Gastroesophageal sphincter (tissue), 4 donors: ENCODE data around the gene PID1. TPM values are rescaled to one million over a fixed set of nuclear protein-coding genes. Genes with fewer than 3 reads are reported as not detected.

Source experiments
- ATAC-seq: fragments of 150-250 bp; one replicate; pipeline ENCODE4 v1.9.1; 2016; ENCODE audit warnings: mild to moderate bottlenecking, moderate library complexity
- H3K27ac ChIP-seq, 4 donors: fragments of 200-600 bp; sonication (generic) in 3 of 4; 1 replicate in 3 of 4; 2 replicates in 1 of 4; pipeline ENCODE4 v1.5.1; 2016 to 2019
- H3K27me3 ChIP-seq: fragments of 200-600 bp; sonication (generic); one replicate; pipeline ENCODE4 v1.5.1; 2019
- H3K36me3 ChIP-seq, 2 donors: fragments of 200-600 bp; sonication (generic); one replicate each; pipeline ENCODE4 v1.5.1; 2019; ENCODE audit warnings: control low read depth in 1 of 2
- H3K4me1 ChIP-seq, 3 donors: fragments of 200-600 bp; sonication (generic); 1 replicate in 2 of 3; 2 replicates in 1 of 3; pipeline ENCODE4 v1.5.1; 2016 to 2019; ENCODE audit warnings: control low read depth in 2 of 3
- H3K4me3 ChIP-seq, 2 donors: fragments of 200-600 bp; sonication (generic); one replicate each; pipeline ENCODE4 v1.5.1; 2019; ENCODE audit warnings: mild to moderate bottlenecking in 1 of 2, moderate library complexity in 1 of 2
- H3K9me3 ChIP-seq, 3 donors: fragments of 200-600 bp; sonication (generic); one replicate each; pipeline ENCODE4 v1.5.1; 2017 to 2019; ENCODE audit warnings: control low read depth in 2 of 3
- CTCF ChIP-seq, 4 experiments: fragments of 200-600 bp in 2 of 4; fragments of 450-650 bp in 2 of 4; sonication (generic) in 1 of 4; IDR thresholded peaks; one replicate each; pipeline ENCODE4 v1.5.1; 2017 to 2019; ENCODE audit warnings: antibody characterized with exemption in 4 of 4, mild to moderate bottlenecking in 2 of 4, moderate library complexity in 2 of 4
- EP300 ChIP-seq: sonication (generic); formaldehyde crosslinking; IDR thresholded peaks from one replicate; pipeline ENCODE4 v1.6.1; 2017; ENCODE audit warnings: antibody characterized with exemption, mild to moderate bottlenecking
- POLR2A ChIP-seq, 2 donors: fragments of 450-650 bp; IDR thresholded peaks; one replicate each; pipeline ENCODE4 v1.6.1; 2017; ENCODE audit warnings: antibody characterized with exemption in 2 of 2, mild to moderate bottlenecking in 2 of 2, moderate library complexity in 1 of 2
- POLR2AphosphoS5 ChIP-seq: sonication (generic); formaldehyde crosslinking; IDR thresholded peaks from one replicate; pipeline ENCODE4 v1.6.1; 2017; ENCODE audit warnings: antibody characterized with exemption
- WGBS, 2 donors: methylation state at CpG; one replicate each; pipeline ENCODE4 v1.1.5; 2018; ENCODE audit warnings: low coverage in 1 of 2; 5-methylcytosine and 5-hydroxymethylcytosine counted together
- total RNA-seq, 4 donors: library from RNA; depleted of rRNA; stranded (reverse); fragments of >200 nt; gene quantifications; one replicate each; pipeline ENCODE4 v1.1.0, GENCODE V29; 2016

PID1 gene
- total RNA-seq, 4 donors from 2014 or later, result 34.4 to 62.4 (median 54.9) TPM

GRCh38 chr2:229221641-229222040, 49.4 kb downstream of the PID1 start:
- ATAC-seq, result no peak
- Histone ChIP-seq H3K9me3 (peaks cover 0 to 5% (median 0%) of the 10 kb centered on the region in 3 donors), H3K4me3 (no peak overlapping the region), H3K4me1 (no peaks in the 10 kb centered on the region), H3K27ac (no peak overlapping the region), H3K27me3 (no peaks in the 10 kb centered on the region), H3K36me3 (no peaks in the 10 kb centered on the region)
- 75 to 100% methylated on average over 1 to 3 of the region's 3 CpGs for WGBS, 2 donors
- TF ChIP-seq EP300 (no peak), POLR2AphosphoS5 (no peak), POLR2A (IDR thresholded peaks at IDR 0.05) (no peak), CTCF (IDR thresholded peaks at IDR 0.05) (no peak)

- H3K9me3 ChIP-seq, result peaks cover 0 to 5% (median 0%) of the 10 kb centered on the region in 3 donors
- H3K4me1 ChIP-seq, result no peaks in the 10 kb centered on the region
- H3K4me3 ChIP-seq, result no peak overlapping the region
- H3K27ac ChIP-seq, result no peak overlapping the region
- no peak for ATAC-seq
- TF ChIP-seq POLR2A (IDR thresholded peaks at IDR 0.05) (no peak), POLR2AphosphoS5 (no peak), CTCF (IDR thresholded peaks at IDR 0.05) (no peak), EP300 (no peak)
- 63 to 73% methylated on average over 2 to 3 of the region's 4 CpGs for WGBS, 2 donors
- no peaks in the 10 kb centered on the region for H3K27me3 ChIP-seq
- H3K36me3 ChIP-seq, result no peaks in the 10 kb centered on the region
Measured at GRCh38 chr2:229220254-229220653, 50.8 kb downstream of the PID1 start.

DNA sequence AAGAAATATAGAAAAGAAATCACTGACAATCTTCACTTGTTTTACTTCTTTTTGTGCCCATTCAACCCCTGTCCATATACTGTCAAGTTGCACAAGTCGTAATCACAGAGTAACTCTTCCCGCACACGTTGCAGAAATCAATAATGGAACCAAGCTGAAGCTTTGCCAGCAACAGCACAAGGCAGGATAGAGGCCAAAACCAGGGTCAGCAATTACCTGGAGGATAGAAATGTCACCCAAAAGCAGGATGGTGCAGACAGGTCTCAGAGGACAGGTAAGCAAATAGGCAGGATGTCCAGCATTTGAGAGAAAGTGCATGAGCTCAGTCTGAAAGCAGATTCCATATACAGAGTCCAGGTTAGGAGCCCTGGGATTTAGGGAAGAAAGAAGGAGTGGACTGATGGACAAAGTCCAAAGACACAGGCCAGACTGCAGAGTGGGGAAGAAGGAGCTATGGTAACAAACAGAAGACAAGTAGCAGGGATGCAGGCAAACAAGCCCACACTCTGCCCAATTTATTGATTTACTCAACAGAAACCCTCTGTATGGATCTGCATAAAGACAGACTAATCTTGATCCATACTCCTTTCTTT, 52.7 kb downstream of the PID1 start:
- ATAC-seq, result no peak
- Histone ChIP-seq H3K27ac (no peak overlapping the region), H3K36me3 (no peaks in the 10 kb centered on the region), H3K4me1 (no peaks in the 10 kb centered on the region), H3K27me3 (no peaks in the 10 kb centered on the region), H3K4me3 (no peak overlapping the region), H3K9me3 (peaks cover 0 to 5% (median 0%) of the 10 kb centered on the region in 3 donors)
- TF ChIP-seq POLR2AphosphoS5 (no peak), EP300 (no peak), POLR2A (IDR thresholded peaks at IDR 0.05) (no peak), CTCF (IDR thresholded peaks at IDR 0.05) (no peak)
- WGBS, 2 donors, result 36 to 88% methylated on average over 3 of the region's 3 CpGs

GRCh38 chr2:229212241-229212640, 58.8 kb downstream of the PID1 start:
- Histone ChIP-seq H3K36me3 (no peaks in the 10 kb centered on the region), H3K27me3 (no peaks in the 10 kb centered on the region), H3K27ac (peak overlapping the region in 3 of 4 donors; percentile 12 to 31 (median 16)), H3K9me3 (no peaks in the 10 kb centered on the region), H3K4me1 (peaks cover 0 to 8% (median 0%) of the 10 kb centered on the region in 3 donors), H3K4me3 (no peak overlapping the region)
- ATAC-seq, result peak; percentile 51
- TF ChIP-seq POLR2AphosphoS5 (peak; percentile 31), CTCF (IDR thresholded peaks at IDR 0.05) (no peak)
- WGBS, 2 donors, result 0% methylated on average over 1 of the region's 1 CpG

- Histone ChIP-seq H3K9me3 (no peaks in the 10 kb centered on the region), H3K4me1 (peaks cover 0 to 8% (median 0%) of the 10 kb centered on the region in 3 donors), H3K36me3 (no peaks in the 10 kb centered on the region), H3K27ac (no peak overlapping the region), H3K27me3 (no peaks in the 10 kb centered on the region), H3K4me3 (no peak overlapping the region)
- TF ChIP-seq CTCF (IDR thresholded peaks at IDR 0.05), result no peak
- TF ChIP-seq POLR2AphosphoS5, result no peak
- TF ChIP-seq POLR2A (IDR thresholded peaks at IDR 0.05), result no peak
- no peak for TF ChIP-seq EP300
- ATAC-seq, result no peak
- WGBS, 2 donors, result 61 to 63% methylated on average over 3 to 4 of the region's 4 CpGs
Measured at GRCh38 chr2:229210641-229211040, 60.4 kb downstream of the PID1 start.
